NCI-H1436 (cell line): ENCODE data around the gene MED27.

Experiments
- DNase-seq: peaks from one replicate; lab custom pipeline; 2025; lab: John Stamatoyannopoulos, UW

Gene MED27

GRCh38 chr9:131879181-131879910 is 200.3 kb downstream of the MED27 start:
- DNase-seq: no peak

- DNase-seq: no peak
Observed at GRCh38 chr9:131876486-131876885, 203.2 kb downstream of the MED27 start.

GRCh38 chr9:131875828-131876485 is 203.7 kb downstream of the MED27 start:
- DNase-seq: no peak

- DNase-seq: no peak
Observed at GRCh38 chr9:131874916-131875670, 204.6 kb downstream of the MED27 start.

- no peak for DNase-seq
Observed at GRCh38 chr9:131874447-131874846, 205.2 kb downstream of the MED27 start.

- no peak for DNase-seq
Observed at GRCh38 chr9:131873891-131874440, 205.7 kb downstream of the MED27 start.

GRCh38 chr9:131873335-131873734 is 206.3 kb downstream of the MED27 start:
- no peak for DNase-seq

GRCh38 chr9:131872702-131873101 is 207.0 kb downstream of the MED27 start:
- no peak for DNase-seq

- no peak for DNase-seq
Observed at GRCh38 chr9:131872006-131872405, 207.7 kb downstream of the MED27 start.

GRCh38 chr9:131870156-131870555 is 209.5 kb downstream of the MED27 start:
- no peak for DNase-seq

GRCh38 chr9:131869348-131869747 is 210.3 kb downstream of the MED27 start:
- no peak for DNase-seq

- no peak for DNase-seq
Observed at GRCh38 chr9:131868766-131869165, 210.9 kb downstream of the MED27 start.

GRCh38 chr9:131867611-131868192 is 212.0 kb downstream of the MED27 start:
- no peak for DNase-seq

- DNase-seq: no peak
Observed at GRCh38 chr9:131865446-131866195, 214.0 kb downstream of the MED27 start.

GRCh38 chr9:131864531-131864930 is 215.1 kb downstream of the MED27 start:
- no peak for DNase-seq

GRCh38 chr9:131863306-131863896 is 216.3 kb downstream of the MED27 start:
- DNase-seq: no peak

- DNase-seq: no peak
Observed at GRCh38 chr9:131862261-131862660, 217.4 kb downstream of the MED27 start.

- no peak for DNase-seq
Observed at GRCh38 chr9:131860430-131860829, 219.2 kb downstream of the MED27 start.

- no peak for DNase-seq
Observed at GRCh38 chr9:131858147-131858546, 221.5 kb downstream of the MED27 start.

GRCh38 chr9:131856105-131856504 is 223.6 kb downstream of the MED27 start:
- no peak for DNase-seq
